Karpas-422 (cell line): ENCODE data around the gene SOAT2. TPM values are rescaled to one million over a fixed set of nuclear protein-coding genes. Genes with fewer than 3 reads are reported as not detected.
"Not testable (repeated sequence)": the region's sequence is repeated elsewhere in the genome, so short reads cannot be mapped to it uniquely, and the experiment has no call there.

ENCODE experiments used
- DNase-seq: peaks from one replicate; pipeline ENCODE4 v3.0.0-alpha.2; 2015
- H2AFZ ChIP-seq: fragments of 200-600 bp; sonication (generic); 2 replicates; pipeline ENCODE4 v1.6.1; 2014; ENCODE audit warnings: antibody characterized with exemption, low read length, mixed read lengths
- H3K27ac ChIP-seq: fragments of 200-600 bp; sonication (generic); 2 replicates; pipeline ENCODE4 v1.5.1; 2014; ENCODE audit warnings: mild to moderate bottlenecking, low read length, moderate library complexity
- H3K27me3 ChIP-seq: fragments of 200-600 bp; sonication (generic); 2 replicates; pipeline ENCODE4 v1.6.1; 2014; ENCODE audit warnings: low read length, mixed read lengths
- H3K36me3 ChIP-seq: fragments of 200-600 bp; sonication (generic); 2 replicates; pipeline ENCODE4 v1.6.1; 2014; ENCODE audit warnings: low read length, mixed read lengths; ENCODE audit not compliant: insufficient read depth
- H3K4me1 ChIP-seq: fragments of 200-600 bp; sonication (generic); 2 replicates; pipeline ENCODE4 v1.6.1; 2014; ENCODE audit warnings: mild to moderate bottlenecking, low read length, mixed read lengths
- H3K4me2 ChIP-seq: fragments of 200-600 bp; sonication (generic); 2 replicates; pipeline ENCODE4 v1.6.1; 2014; ENCODE audit warnings: low read length, low read depth, mild to moderate bottlenecking; ENCODE audit not compliant: poor library complexity, severe bottlenecking
- H3K4me3 ChIP-seq: fragments of 200-600 bp; sonication (generic); 2 replicates; pipeline ENCODE4 v1.5.1; 2014; ENCODE audit warnings: mild to moderate bottlenecking, antibody characterized with exemption, low read length, mixed read lengths
- H3K79me2 ChIP-seq: fragments of 200-600 bp; sonication (generic); 2 replicates; pipeline ENCODE4 v1.6.1; 2014; ENCODE audit warnings: mild to moderate bottlenecking, low read length, mixed read lengths
- H3K9ac ChIP-seq: fragments of 200-600 bp; sonication (generic); 2 replicates; pipeline ENCODE4 v1.6.0; 2014; ENCODE audit warnings: low read length
- H3K9me2 ChIP-seq: fragments of 200-600 bp; sonication (generic), shearing (Covaris generic); replicated peaks from 2 replicates; pipeline ENCODE4 v1.6.0; 2014; ENCODE audit warnings: mild to moderate bottlenecking, low read length, moderate library complexity; ENCODE audit not compliant: insufficient read depth
- H3K9me3 ChIP-seq: fragments of 300-700, 200-600 bp; sonication (generic); 2 replicates; pipeline ENCODE4 v1.6.1; 2014; ENCODE audit warnings: low read length, mixed read lengths
- H4K20me1 ChIP-seq: fragments of 200-600 bp; sonication (generic); 2 replicates; pipeline ENCODE4 v1.6.1; 2014; ENCODE audit warnings: mild to moderate bottlenecking, antibody characterized with exemption, low read length, low read depth; ENCODE audit not compliant: insufficient read depth
- total RNA-seq: library from RNA; depleted of rRNA; stranded (reverse); fragments of >200 nt; shearing (Covaris generic); gene quantifications from 2 replicates; pipeline ENCODE4 v1.2.3, GENCODE V29; 2014; ENCODE audit warnings: low replicate concordance

SOAT2 gene
- total RNA-seq, 1 experiment from 2014 or later = not detected

DNA sequence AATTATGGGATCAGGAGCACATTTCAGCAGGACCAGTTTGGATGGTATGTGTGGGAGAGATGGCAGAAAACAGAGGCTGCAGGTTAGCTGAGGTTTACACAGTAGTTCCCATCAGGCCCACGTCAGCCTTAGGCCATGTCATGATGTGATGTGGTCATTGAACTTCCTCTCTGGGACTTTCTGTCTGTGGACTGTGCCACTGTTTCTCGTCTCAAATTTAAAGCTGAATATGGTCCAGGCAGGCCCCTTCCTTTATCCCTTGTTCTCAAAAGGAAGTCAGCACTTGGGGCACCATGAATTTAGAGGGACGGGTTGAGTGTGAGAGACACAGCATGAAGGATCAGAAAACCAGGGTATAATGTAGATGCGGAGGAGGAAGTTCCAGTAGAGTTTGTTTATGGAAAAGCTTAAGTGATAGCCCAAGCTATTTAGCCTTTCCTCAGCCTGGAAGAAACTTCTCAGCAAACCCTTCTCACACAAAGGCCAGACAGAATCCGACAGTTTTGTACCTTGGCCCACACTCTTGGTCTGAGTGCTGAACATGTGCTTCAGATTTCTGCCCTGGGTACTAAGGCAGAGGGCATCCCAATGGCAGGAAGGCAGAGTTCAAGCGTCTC, 9.4 kb upstream of the SOAT2 start:
- Histone ChIP-seq H4K20me1 (no peaks in the 10 kb centered on the region), H3K4me2 (no peak overlapping the region), H2AFZ (peak overlapping the region; percentile 34; the same call in 1 of the 2 replicates)

DNA sequence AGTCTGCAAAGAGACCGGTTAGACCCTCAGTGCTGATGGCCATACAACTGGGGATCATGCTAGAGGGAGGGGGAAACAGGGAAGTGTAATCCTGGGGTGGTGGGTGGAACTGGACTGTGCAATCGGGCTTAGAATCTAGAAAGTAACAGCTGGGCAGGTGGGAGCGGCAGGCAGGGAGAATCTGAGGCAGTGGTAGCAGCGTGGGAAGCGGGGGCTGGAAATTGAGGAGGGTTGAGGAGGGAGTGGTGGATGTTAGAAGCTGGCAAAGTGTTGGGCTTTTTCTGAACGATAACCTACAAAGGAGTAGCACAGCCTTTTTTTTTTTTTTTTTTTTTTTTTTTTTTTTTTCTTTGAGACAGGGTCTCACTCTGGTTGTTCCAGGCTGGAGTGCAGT, 8.9 kb upstream of the SOAT2 start:
- Histone ChIP-seq H3K27me3 (0 out of 2 replicates have a peak, but pooled peaks cover 3% of the 10 kb centered on the region), H3K9me3 (no peaks in the 10 kb centered on the region), H2AFZ (no peak overlapping the region; the same call in 1 of the 2 replicates), H3K79me2 (no peaks in the 10 kb centered on the region), H3K27ac (no peak overlapping the region), H3K4me2 (no peak overlapping the region), H3K36me3 (no peaks in the 10 kb centered on the region), H3K4me1 (peaks cover 21% of the 10 kb centered on the region), H3K9ac (no peak overlapping the region), H3K4me3 (no peak overlapping the region), H4K20me1 (no peaks in the 10 kb centered on the region), H3K9me2 (no peaks in the 10 kb centered on the region)
- no peak for DNase-seq

More for the DNA sequence above, 9.4 kb upstream of the SOAT2 start:
- Histone ChIP-seq H3K9me2 (no peaks in the 10 kb centered on the region), H3K79me2 (no peaks in the 10 kb centered on the region), H3K36me3 (no peaks in the 10 kb centered on the region), H3K9me3 (no peaks in the 10 kb centered on the region), H3K9ac (no peak overlapping the region), H3K4me1 (peaks cover 18% of the 10 kb centered on the region), H3K27ac (no peak overlapping the region), H3K27me3 (0 out of 2 replicates have a peak, but pooled peaks cover 3% of the 10 kb centered on the region), H3K4me3 (no peak overlapping the region)
- DNase-seq = no peak

DNA sequence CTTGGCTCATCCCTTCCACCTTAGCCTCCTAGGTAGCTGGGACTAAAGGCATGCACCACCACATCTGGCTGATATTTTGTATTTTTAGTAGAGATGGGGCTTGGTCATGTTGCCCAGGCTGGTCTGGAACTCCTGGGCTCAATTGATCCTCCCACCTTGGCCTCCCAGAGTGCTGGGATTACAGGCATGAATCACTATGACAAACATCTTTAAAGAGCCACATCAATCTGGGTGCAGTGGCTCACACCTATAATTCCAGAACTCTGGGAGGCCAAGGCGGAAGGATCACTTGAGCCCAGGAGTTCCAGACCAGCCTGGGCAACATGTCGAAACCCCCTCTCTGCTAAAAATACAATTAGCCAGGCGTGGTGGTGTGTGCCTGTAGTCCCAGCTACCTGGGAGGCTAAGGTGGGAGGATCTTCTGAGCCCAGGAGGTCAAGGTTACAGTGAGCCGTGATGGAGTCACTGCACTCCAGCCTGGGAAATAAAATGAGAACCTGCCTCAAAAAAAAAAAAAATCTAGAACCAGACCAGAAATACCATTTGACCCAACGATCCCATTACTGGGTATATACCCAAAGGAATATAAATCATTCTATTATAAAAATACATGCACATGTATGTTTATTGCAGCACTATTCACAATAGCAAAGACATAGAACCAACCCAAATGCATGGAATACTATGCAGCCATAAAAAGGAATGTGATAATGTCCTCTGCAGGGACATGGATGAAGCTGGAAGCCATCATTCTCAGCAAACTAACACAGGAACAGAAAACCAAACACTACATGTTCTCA, 8.3 kb upstream of the SOAT2 start:
- not testable (repeated sequence) for H3K9me2 ChIP-seq, H3K4me3 ChIP-seq, H3K9ac ChIP-seq, DNase-seq, H3K4me2 ChIP-seq, H3K36me3 ChIP-seq, H3K27me3 ChIP-seq, H3K9me3 ChIP-seq, H2AFZ ChIP-seq, H4K20me1 ChIP-seq, H3K79me2 ChIP-seq, H3K27ac ChIP-seq
- peaks cover 21% of the 10 kb centered on the region for H3K4me1 ChIP-seq

DNA sequence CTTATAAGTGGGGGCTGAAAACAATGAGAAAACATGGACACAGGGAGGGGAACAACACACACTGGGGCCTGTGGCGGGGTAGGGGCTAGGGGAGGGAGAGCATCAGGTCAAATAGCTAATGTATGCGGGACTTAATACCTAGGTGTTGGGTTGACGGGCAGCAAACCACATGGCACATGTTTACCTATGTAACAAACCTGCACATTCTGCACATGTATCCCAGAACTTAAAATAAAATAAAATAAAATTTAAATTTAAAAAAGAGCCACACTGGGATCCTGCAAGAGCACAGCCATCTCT, 7.7 kb upstream of the SOAT2 start:
- H3K27me3 ChIP-seq, H3K36me3 ChIP-seq, H3K9me3 ChIP-seq, H2AFZ ChIP-seq, H3K79me2 ChIP-seq, H3K4me2 ChIP-seq, H3K9me2 ChIP-seq, H3K4me3 ChIP-seq, H3K9ac ChIP-seq, H4K20me1 ChIP-seq, H3K27ac ChIP-seq, DNase-seq: not testable (repeated sequence)
- peaks cover 21% of the 10 kb centered on the region for H3K4me1 ChIP-seq

DNA sequence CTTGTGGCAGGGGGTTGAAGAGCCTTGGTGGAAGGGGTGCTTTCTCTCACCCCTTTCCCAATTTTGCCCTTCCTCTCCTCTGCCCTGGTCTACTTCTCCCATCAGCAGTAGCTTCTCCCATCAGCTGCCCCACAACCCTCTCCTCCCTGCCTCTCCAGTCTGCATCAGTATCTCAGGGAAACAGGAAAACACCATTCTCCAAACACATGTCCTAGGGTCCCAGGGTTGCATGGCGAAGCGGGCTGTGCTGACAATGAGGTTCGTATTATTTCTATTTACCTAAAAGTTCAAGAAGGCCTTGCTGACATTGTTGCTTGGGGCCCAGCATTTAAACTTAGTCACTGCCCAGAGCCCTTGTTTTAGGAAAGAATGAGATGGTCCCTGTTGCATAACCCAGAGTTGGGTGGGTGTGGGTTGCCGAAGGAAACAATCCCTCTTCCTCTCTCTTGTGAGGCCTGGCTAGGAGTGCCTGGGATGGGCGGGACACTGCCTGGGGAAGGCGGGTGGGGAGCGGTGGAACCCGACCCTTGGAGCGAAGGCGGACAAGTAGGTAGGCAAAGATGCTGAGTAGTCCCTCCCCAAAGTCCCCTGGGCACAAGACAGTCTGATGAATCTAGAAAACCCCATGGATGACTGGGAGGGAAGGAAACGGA, 7.1 kb upstream of the SOAT2 start:
- DNase-seq = no peak
- no peak overlapping the region for H3K4me2 ChIP-seq
- no peak overlapping the region for H3K9ac ChIP-seq

DNA sequence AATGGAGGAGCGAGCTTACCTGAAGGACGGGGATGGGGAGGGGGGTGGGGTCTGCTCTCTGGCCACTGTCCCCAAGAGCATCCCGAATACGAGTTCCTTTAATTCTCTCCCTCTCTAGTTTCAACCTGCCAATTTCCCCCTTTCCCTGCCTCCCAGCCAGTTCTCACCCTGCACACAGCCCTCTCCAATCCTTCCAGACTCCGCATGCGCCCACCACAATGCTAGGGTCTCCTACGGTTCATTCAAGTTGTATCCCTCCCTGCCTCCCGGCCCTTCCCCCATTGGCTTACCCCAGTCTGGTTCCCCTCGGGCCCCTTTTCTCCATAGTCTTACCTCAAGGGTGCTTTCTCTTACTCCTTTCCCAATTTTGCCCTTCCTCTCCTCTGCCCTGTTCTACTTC, 6.5 kb upstream of the SOAT2 start:
- DNase-seq = no peak
- Histone ChIP-seq H3K9ac (no peak overlapping the region), H3K4me1 (peaks cover 21% of the 10 kb centered on the region), H3K36me3 (no peaks in the 10 kb centered on the region), H3K9me2 (no peaks in the 10 kb centered on the region), H3K9me3 (no peaks in the 10 kb centered on the region), H3K4me3 (no peak overlapping the region), H3K27me3 (0 out of 2 replicates have a peak, but pooled peaks cover 3% of the 10 kb centered on the region), H4K20me1 (no peaks in the 10 kb centered on the region), H2AFZ (no peak overlapping the region), H3K79me2 (no peaks in the 10 kb centered on the region), H3K27ac (no peak overlapping the region), H3K4me2 (peak overlapping the region; percentile 76)

More for the DNA sequence above, 7.1 kb upstream of the SOAT2 start:
- Histone ChIP-seq H3K27me3 (0 out of 2 replicates have a peak, but pooled peaks cover 3% of the 10 kb centered on the region), H3K9me3 (no peaks in the 10 kb centered on the region), H3K9me2 (no peaks in the 10 kb centered on the region), H3K27ac (no peak overlapping the region), H4K20me1 (no peaks in the 10 kb centered on the region), H3K79me2 (no peaks in the 10 kb centered on the region), H3K4me1 (peaks cover 21% of the 10 kb centered on the region), H3K36me3 (no peaks in the 10 kb centered on the region), H3K4me3 (no peak overlapping the region), H2AFZ (no peak overlapping the region)

DNA sequence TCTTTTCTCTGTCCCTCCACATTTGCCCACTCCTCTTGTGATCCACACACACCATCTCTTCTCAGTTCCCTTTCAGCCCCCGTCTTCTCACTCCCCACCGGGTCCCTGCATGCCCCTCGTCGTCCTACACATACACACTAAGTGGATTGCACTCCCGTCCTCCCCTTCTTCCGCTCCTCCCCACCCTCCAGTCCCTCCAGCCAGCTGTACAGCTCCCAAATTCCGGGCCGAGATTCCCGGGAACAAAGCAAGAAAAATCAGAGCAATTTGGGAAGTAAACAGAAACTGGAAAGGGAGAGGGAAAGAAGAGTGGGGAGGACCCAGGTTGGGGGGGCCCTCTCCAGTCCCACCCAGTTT, 6.1 kb upstream of the SOAT2 start:
- Histone ChIP-seq H3K4me2 (peak overlapping the region; percentile 76), H3K27ac (no peak overlapping the region), H3K36me3 (no peaks in the 10 kb centered on the region), H4K20me1 (no peaks in the 10 kb centered on the region), H3K9me3 (no peaks in the 10 kb centered on the region), H3K79me2 (no peaks in the 10 kb centered on the region), H3K4me1 (peaks cover 21% of the 10 kb centered on the region), H2AFZ (peak overlapping the region; percentile 96; the same call in 1 of the 2 replicates), H3K27me3 (0 out of 2 replicates have a peak, but pooled peaks cover 3% of the 10 kb centered on the region), H3K9me2 (no peaks in the 10 kb centered on the region), H3K4me3 (peak overlapping the region; percentile 68; the same call in 1 of the 2 replicates), H3K9ac (peak overlapping the region; percentile 69)
- no peak for DNase-seq
